ENCODE results near the gene TRIM29. TPM values are rescaled to one million over a fixed set of nuclear protein-coding genes. Genes with fewer than 3 reads are reported as not detected.

TRIM29 gene
- total and polyA plus RNA-seq, 9 of the 15 experiments (the other 6 are each of a cell fraction or from before 2014, with no cell fraction given) = 0.08 to 1.4 (median 0.42) TPM; not detected in 2

GRCh38 chr11:120062561-120062930 lies 75.4 kb downstream of the TRIM29 start:
- in situ Hi-C loops (cut with MboI) = no loop called here
- WGBS (ENCODE audit: insufficient coverage, low coverage, missing lambda C conversion rate) = 0% methylated on average over 6 of the region's 7 CpGs

More at GRCh38 chr11:120062561-120062930, 75.4 kb downstream of the TRIM29 start:
- no peak for ATAC-seq
- no peaks in the 10 kb centered on the region for H3K9me3 ChIP-seq (replicated peaks; ENCODE audit: control insufficient read depth, insufficient read depth, low read depth, low read length)
- H3K27ac ChIP-seq (ENCODE audit: extremely low read depth, low read depth, low read length) = no peak overlapping the region
- FAIRE-seq = no peak
- ChIA-PET POLR2A (no interaction called here), CTCF (ENCODE audit: low intra/inter-chr PET ratio) (no interaction called here)
- H4K20me1 ChIP-seq (replicated peaks; ENCODE audit: control insufficient read depth, insufficient read depth, low read length) = no peaks in the 10 kb centered on the region; the same call in 1 of the 2 replicates
- no peaks in the 10 kb centered on the region for H3K36me3 ChIP-seq (ENCODE audit: control insufficient read depth, insufficient read depth, low read length)
- DNase-seq (ENCODE audit: extremely low read depth in 1 of 4, low spot score in 3 of 4) = no peak
- no peaks in the 10 kb centered on the region for H3K4me1 ChIP-seq (replicated peaks in 1 of 2; ENCODE audit: control insufficient read depth in 2 of 2, insufficient read depth in 2 of 2, low read length in 2 of 2)
- H3K79me2 ChIP-seq (ENCODE audit: control insufficient read depth, insufficient read depth, low read length) = no peaks in the 10 kb centered on the region
- intact Hi-C loops (cut with micrococcal nuclease) = no loop called here
- H3K9ac ChIP-seq (ENCODE audit: insufficient read depth in 1 of 2, low read depth in 2 of 2, low read length in 2 of 2) = no peak overlapping the region
- H3K9me1 ChIP-seq (ENCODE audit: control insufficient read depth, insufficient read depth, low read length) = no peaks in the 10 kb centered on the region
- H3K4me3 ChIP-seq = no peak overlapping the region
- no peak overlapping the region for H3K4me2 ChIP-seq (ENCODE audit: insufficient read depth, low read length)
- TF ChIP-seq HES1 (IDR thresholded peaks at IDR 0.05; ENCODE audit: low read depth) (no peak), NFYB (IDR thresholded peaks at IDR 0.05; ENCODE audit: extremely low read depth, insufficient read length) (no peak), KLF13 (tag; IDR thresholded peaks at IDR 0.05; ENCODE audit: borderline replicate concordance, low read depth) (no peak), ZNF174 (CRISPR knock-in tag; IDR thresholded peaks at IDR 0.05) (no peak), TEAD1 (CRISPR knock-in tag; IDR thresholded peaks at IDR 0.05) (no peak), BACH1 (tag; IDR thresholded peaks at IDR 0.05) (no peak), ADNP (tag; IDR thresholded peaks at IDR 0.05) (no peak), SNAPC5 (CRISPR knock-in tag; IDR thresholded peaks at IDR 0.05) (no peak), ZSCAN32 (CRISPR knock-in tag; IDR thresholded peaks at IDR 0.05) (no peak), DPF2 (IDR thresholded peaks at IDR 0.05) (no peak), TGIF2 (CRISPR knock-in tag; IDR thresholded peaks at IDR 0.05) (no peak), RBM15 (IDR thresholded peaks at IDR 0.05; ENCODE audit: insufficient read depth, low read length) (no peak), MTA1 (IDR thresholded peaks at IDR 0.05; ENCODE audit: borderline replicate concordance) (no peak), SRF (CRISPR knock-in tag; IDR thresholded peaks at IDR 0.05) (no peak), ZNF644 (tag; IDR thresholded peaks at IDR 0.05; ENCODE audit: low read depth) (no peak), NR4A1 (CRISPR knock-in tag; IDR thresholded peaks at IDR 0.05) (no peak), NR4A1 (tag; IDR thresholded peaks at IDR 0.05) (no peak), SMAD1 (IDR thresholded peaks at IDR 0.05; ENCODE audit: low read depth, low read length, partially characterized antibody) (no peak), PHF21A (IDR thresholded peaks at IDR 0.05; ENCODE audit: borderline replicate concordance, low read depth) (no peak)
- no TSS peak for BruUV-seq (replicated peaks)
- no peak overlapping the region for H2AFZ ChIP-seq (ENCODE audit: low read depth, low read length)
- H3K27me3 ChIP-seq (ENCODE audit: control insufficient read depth in 2 of 2, insufficient read depth in 2 of 2, low read length in 2 of 2) = peaks cover 32 to 71% of the 10 kb centered on the region in 2 experiments; a peak in 3 of 5 replicates
